HG03280 (cell line): ENCODE measurements around the gene RAMAC.
A peak's percentile ranks its signal among the peaks of the same experiment; 100 is the strongest.
"Not testable (repeated sequence)": the region's sequence is repeated elsewhere in the genome, so short reads cannot be mapped to it uniquely, and the experiment has no call there.

Experiments
- ATAC-seq: cut with Tn5 transposase; IDR thresholded peaks from one replicate; pipeline ENCODE4 v1.9.1; 2021; ENCODE audit warnings: mild to moderate bottlenecking, moderate library complexity; ENCODE audit not compliant: unreplicated experiment

Gene RAMAC

DNA sequence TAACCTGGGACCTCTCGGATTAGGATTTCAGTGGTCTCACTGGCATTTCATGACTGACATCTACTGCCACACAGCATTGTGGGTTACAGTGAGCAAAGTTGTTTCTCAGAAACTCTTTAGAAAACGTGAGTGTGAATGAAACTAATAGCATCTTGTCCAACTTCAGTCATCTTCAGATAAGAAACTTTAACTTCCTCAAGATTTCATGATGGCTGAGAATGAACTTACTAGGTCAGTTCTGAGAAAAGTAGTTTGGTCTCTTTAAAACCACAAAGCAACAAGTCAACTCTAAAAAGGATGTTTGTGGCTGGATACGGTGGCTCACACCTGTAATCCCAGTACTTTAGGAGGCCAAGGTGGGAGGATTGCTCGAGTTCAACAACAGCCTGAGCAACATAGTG is 19.3 kb upstream of the RAMAC start:
- ATAC-seq, result peak; percentile 80

DNA sequence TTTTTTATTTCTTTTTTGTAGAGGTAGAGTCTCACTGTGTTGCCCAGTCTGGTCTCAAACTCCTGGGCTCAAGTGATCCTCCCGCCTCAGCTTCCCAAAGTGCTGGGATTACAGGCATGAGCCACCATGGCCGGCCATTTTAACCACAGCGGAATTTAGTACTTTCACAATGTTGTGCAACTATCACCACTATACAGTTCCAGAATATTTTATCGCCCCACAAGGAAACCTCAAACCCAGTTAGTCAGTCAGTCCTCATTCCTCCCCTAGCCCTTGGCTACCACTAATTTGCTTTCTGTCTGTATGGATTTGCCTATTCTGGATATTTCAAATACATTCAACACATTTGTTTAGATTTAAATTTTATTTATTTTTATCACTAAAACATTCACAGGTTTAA is 17.9 kb upstream of the RAMAC start:
- no peak for ATAC-seq

DNA sequence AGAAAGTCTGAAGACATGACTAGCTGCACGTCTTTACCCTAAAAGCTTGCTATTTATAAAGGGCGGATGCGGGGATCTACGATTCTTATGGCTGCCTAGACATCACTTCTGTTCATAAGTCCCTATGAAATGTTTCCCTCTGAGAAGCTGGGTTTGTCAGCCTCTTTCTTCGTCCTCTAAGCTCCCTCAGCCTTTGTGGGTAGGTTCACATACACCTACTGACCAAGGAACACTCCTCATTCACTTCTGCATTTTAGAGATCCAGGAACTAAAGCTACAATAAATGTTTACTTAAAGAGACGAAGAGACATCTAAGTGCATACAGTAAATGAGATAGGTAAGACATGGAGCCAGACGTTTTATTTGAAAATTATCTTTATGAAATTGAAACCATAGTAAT is 16.7 kb upstream of the RAMAC start:
- no peak for ATAC-seq

GRCh38 chr15:82970078-82970686 is 15.8 kb upstream of the RAMAC start:
- no peak for ATAC-seq

DNA sequence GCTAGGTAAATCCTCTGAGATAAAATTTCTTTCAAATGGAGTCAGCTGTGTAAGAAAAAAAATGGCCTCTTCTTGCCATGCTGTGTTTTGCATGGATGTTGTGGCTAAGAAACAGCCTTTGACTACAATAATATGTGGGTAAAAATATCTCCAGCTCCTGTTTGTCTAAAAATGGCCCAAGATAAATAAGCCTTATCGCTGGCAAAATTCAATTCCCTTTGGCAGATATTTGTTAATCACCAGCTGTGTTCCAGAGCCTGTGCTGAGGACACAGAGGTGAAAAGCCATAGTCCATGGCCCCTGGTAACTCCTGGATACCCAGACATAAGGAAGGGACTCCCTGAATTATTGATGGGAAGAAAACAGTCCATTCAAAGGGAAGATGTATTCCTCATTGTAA is 15.3 kb upstream of the RAMAC start:
- ATAC-seq, result no peak

- no peak for ATAC-seq
Measured at GRCh38 chr15:82971218-82971984, 14.6 kb upstream of the RAMAC start.

- no peak for ATAC-seq
Measured at GRCh38 chr15:82972990-82973389, 13.0 kb upstream of the RAMAC start.

- no peak for ATAC-seq
Measured at GRCh38 chr15:82977076-82977475, 8.9 kb upstream of the RAMAC start.

DNA sequence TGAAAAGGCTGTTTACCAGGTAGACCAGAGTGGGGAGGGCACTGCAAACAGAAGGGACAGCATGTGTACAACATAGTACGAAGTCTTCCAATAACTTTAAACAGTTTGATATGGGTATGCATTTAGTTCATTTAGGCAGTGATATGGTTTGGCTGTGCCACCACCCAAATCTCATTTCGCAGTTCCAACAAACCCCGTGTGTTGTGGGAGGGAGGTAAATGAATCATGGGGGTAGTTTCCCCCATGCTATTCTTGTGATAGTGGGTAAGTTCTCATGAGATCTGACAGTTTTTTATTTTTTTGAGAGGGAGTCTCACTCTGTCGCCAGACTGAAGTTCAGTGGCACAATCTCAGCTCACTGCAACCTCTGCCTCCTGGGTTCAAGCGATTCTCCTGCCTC is 7.6 kb upstream of the RAMAC start:
- ATAC-seq, result no peak

DNA sequence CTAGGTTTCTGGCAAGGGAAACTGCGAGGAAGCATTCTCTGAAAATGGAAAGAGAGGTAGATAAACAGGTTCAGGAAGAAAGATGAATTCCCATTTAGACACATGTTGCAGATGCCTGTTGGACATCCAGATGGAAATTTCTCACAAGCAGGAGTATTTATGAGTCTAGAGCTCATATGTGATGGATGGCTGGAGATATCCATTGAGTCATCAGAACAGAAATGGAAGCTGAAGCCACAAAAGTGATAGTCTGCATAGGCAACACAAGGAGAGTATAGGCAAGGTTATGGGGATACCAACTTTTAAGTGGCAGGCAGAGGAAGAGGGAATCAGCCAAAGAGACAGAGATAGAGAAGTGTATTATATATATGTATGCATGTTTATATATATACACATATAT is 6.3 kb upstream of the RAMAC start:
- no peak for ATAC-seq

DNA sequence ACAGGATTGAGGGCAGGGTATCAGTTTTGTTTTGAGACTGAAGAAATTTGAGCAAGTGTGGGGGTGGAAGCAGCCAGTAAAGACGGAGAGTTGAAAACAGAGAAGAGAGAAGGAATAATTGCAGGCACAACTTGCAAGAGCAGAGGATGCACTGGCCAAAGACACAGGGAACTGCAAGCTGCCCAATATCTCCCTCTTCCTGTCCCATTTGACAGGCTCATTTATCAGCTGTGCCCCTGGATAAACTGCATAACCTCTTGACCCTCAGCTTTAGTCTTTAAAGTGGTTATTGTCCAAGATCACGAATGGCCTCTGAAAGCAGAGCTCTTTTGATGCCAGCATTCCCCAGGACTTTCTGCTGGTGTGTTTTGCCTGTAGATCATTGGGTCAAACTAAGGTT is 5.0 kb upstream of the RAMAC start:
- no peak for ATAC-seq

GRCh38 chr15:82986442-82986780 is 401 bp downstream of the RAMAC start:
- ATAC-seq, result peak; percentile 26

GRCh38 chr15:82992436-82992998 is 6.5 kb downstream of the RAMAC start:
- no peak for ATAC-seq

DNA sequence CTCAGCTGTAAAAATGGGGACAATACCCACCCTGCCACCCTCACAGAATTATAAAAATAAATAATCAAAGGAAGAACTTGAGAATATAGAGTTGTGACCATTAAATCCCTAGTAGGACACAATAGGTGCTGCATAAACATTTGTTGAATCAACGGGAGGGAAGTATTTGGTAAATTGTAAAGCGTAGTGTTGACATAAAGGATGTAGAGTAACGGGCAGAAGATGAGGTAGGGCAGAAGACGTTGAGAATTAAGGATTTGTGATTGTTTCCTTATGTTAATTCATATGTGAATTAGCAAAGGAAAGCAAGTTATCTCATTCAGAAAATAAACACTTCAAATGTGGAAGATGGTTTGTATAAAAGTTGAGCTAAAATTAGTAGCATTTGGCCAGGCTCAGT is 7.1 kb downstream of the RAMAC start:
- no peak for ATAC-seq

- no peak for ATAC-seq
Measured at GRCh38 chr15:82995076-82995475, 9.1 kb downstream of the RAMAC start.

DNA sequence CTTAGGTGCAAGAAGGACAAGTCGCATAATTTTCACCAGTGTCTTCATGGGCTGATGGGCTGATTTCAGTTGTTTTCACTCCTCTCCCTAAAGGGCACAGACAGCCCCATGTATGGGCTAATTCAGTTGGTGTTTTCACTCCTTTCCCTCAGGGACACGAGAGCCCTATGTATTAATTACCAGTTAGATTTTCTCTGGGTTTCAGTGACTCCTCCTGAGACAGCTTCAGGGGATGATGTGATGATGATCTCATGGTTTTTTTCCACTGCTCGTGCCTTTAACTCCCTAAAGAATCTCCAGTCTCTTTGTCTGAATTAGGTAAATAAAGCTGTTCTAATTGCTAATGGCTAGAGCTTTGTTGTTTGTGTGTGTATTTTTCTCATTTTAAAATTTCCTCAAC is 9.9 kb downstream of the RAMAC start:
- no peak for ATAC-seq

DNA sequence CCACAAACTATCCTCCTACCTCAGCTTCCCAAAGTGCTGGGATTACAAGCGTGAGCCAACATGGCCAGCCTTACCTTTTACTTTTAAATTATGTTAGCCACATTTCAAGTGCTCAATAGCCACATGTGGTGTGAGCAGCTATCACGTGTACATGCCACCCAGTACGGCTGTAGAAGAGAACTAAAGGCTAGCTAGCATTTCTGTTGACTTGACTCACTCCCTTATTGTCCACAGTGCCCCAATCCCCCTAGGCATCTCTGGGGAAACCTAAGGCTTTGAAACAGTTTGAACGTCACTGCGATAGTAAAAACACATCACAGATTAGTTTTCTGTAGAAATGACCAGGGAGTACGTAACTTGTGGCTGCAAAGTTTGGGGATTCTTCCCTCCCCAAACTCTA is 13.4 kb downstream of the RAMAC start:
- ATAC-seq, result no peak

GRCh38 chr15:82999905-83000671 is 14.1 kb downstream of the RAMAC start:
- no peak for ATAC-seq

GRCh38 chr15:83000672-83001031 is 14.6 kb downstream of the RAMAC start:
- ATAC-seq, result not testable (repeated sequence)

GRCh38 chr15:83010709-83011270 is 24.8 kb downstream of the RAMAC start:
- ATAC-seq, result peak; percentile 58

GRCh38 chr15:83011271-83012075 is 25.5 kb downstream of the RAMAC start, which contains the start of gene C15orf40:
Gene C15orf40 (minus strand): TSS chr15:83011639. CDS start chr15:83011607, 32 bp downstream.
- ATAC-seq, result peak; percentile 88
